ENCODE measurements around the gene DEPP1.
"Not testable (repeated sequence)": the region's sequence is repeated elsewhere in the genome, so short reads cannot be mapped to it uniquely, and the experiment has no call there.

The DEPP1 gene

GRCh38 chr10:44978570-44979280 is at the start of gene DEPP1:
Gene DEPP1 (minus strand): TSS chr10:44978809. CDS start chr10:44978030, 779 bp downstream.
- no peak for DNase-seq

GRCh38 chr10:45023426-45023825 is 44.8 kb upstream of the DEPP1 start:
- DNase-seq: no peak

GRCh38 chr10:45015590-45015989 is 37.0 kb upstream of the DEPP1 start:
- no peak for DNase-seq

- not testable (repeated sequence) for DNase-seq
Measured at GRCh38 chr10:45014557-45014956, 35.9 kb upstream of the DEPP1 start.

GRCh38 chr10:45008524-45009161 is 30.0 kb upstream of the DEPP1 start:
- DNase-seq: peak; percentile 98 to 99

GRCh38 chr10:45006276-45007030 is 27.8 kb upstream of the DEPP1 start:
- peak; percentile 14 to 18 for DNase-seq

- DNase-seq: no peak
Measured at GRCh38 chr10:45005284-45005683, 26.7 kb upstream of the DEPP1 start.

- no peak for DNase-seq
Measured at GRCh38 chr10:45004661-45005060, 26.1 kb upstream of the DEPP1 start.

- DNase-seq: no peak
Measured at GRCh38 chr10:45003432-45004000, 24.9 kb upstream of the DEPP1 start.

GRCh38 chr10:45001381-45002148 is 23.0 kb upstream of the DEPP1 start:
- DNase-seq: peak in 1 of 2 experiments; percentile 63

- DNase-seq: peak; percentile 75 to 86
Measured at GRCh38 chr10:45000752-45001380, 22.3 kb upstream of the DEPP1 start, which contains the start of gene ZNF22. Gene ZNF22 (plus strand): TSS chr10:45000923. CDS start chr10:45003369, 2,446 bp downstream.

GRCh38 chr10:45000138-45000751 is 21.6 kb upstream of the DEPP1 start:
- no peak for DNase-seq

GRCh38 chr10:44998146-44998631 is 19.6 kb upstream of the DEPP1 start:
- no peak for DNase-seq

GRCh38 chr10:44997105-44997748 is 18.6 kb upstream of the DEPP1 start:
- no peak for DNase-seq

- peak; percentile 28 to 48 for DNase-seq
Measured at GRCh38 chr10:44995914-44996669, 17.5 kb upstream of the DEPP1 start.

GRCh38 chr10:44995581-44995913 is 16.9 kb upstream of the DEPP1 start:
- peak in 1 of 2 experiments; percentile 48 for DNase-seq

GRCh38 chr10:44994752-44995530 is 16.3 kb upstream of the DEPP1 start:
- DNase-seq: no peak

- DNase-seq: no peak
Measured at GRCh38 chr10:44993922-44994751, 15.5 kb upstream of the DEPP1 start.
